Measurements from ENCODE around the gene ACAA1. TPM values are rescaled to one million over a fixed set of nuclear protein-coding genes. Genes with fewer than 3 reads are reported as not detected.
"Not testable (repeated sequence)": the region's sequence is repeated elsewhere in the genome, so short reads cannot be mapped to it uniquely, and the experiment has no call there.

Gene ACAA1
- total RNA-seq, 2 donors from 2014 or later = 40.1 to 43.7 TPM

DNA sequence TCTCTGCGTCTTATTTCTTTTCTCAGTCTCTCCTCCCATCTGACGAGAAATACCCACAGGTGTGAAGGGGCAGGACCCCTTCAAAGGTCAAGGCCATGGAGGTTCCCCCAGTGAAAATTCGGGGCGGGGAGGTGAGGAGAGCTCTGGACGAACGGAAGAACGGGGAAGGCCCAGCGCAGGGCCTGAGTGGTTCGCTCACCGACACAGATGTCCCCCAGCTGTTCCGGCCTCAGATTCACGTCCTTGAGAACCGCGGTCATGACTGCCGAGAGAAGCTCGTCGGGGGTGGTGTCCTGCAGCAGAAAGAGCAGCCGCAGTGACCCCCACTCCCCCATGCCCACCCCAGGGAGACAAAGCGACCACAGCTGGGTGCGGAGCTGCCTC, 542 bp downstream of the ACAA1 start:
- H3K4me1 ChIP-seq (ENCODE audit: control insufficient read depth, insufficient read depth, low read length) = peaks cover 9% of the 10 kb centered on the region

GRCh38 chr3:38135621-38136277, 1.2 kb downstream of the ACAA1 start:
- Mint-ChIP-seq H3K27ac (peak overlapping the region; percentile 87), H3K4me1 (peaks cover 30% of the 10 kb centered on the region)
- H3K9ac ChIP-seq (ENCODE audit: extremely low read depth, low read length, poor library complexity, severe bottlenecking) = peak overlapping the region; percentile 87

More for the DNA sequence above, 542 bp downstream of the ACAA1 start:
- Mint-ChIP-seq H3K27ac (peak overlapping the region; percentile 87), H3K27me3 (ENCODE audit: insufficient read depth) (no peaks in the 10 kb centered on the region), H3K4me1 (peaks cover 31% of the 10 kb centered on the region), H3K4me3 (peak overlapping the region; percentile 85), H3K36me3 (ENCODE audit: low read depth) (peaks cover 27% of the 10 kb centered on the region), H3K9me3 (no peaks in the 10 kb centered on the region)
- no peaks in the 10 kb centered on the region for H3K27me3 ChIP-seq (ENCODE audit: control insufficient read depth, insufficient read depth, low read length, poor library complexity, severe bottlenecking)
- no peak for DNase-seq
- peaks cover 38% of the 10 kb centered on the region for H3K36me3 ChIP-seq (ENCODE audit: control insufficient read depth, insufficient read depth, low read length)
- H3K9me3 ChIP-seq (ENCODE audit: control insufficient read depth, low read length) = no peaks in the 10 kb centered on the region
- peak overlapping the region; percentile 87 for H3K9ac ChIP-seq (ENCODE audit: extremely low read depth, low read length, poor library complexity, severe bottlenecking)
- H3K27ac ChIP-seq (ENCODE audit: low read depth, low read length) = peak overlapping the region; percentile 57
- TF ChIP-seq, protein P1, sequence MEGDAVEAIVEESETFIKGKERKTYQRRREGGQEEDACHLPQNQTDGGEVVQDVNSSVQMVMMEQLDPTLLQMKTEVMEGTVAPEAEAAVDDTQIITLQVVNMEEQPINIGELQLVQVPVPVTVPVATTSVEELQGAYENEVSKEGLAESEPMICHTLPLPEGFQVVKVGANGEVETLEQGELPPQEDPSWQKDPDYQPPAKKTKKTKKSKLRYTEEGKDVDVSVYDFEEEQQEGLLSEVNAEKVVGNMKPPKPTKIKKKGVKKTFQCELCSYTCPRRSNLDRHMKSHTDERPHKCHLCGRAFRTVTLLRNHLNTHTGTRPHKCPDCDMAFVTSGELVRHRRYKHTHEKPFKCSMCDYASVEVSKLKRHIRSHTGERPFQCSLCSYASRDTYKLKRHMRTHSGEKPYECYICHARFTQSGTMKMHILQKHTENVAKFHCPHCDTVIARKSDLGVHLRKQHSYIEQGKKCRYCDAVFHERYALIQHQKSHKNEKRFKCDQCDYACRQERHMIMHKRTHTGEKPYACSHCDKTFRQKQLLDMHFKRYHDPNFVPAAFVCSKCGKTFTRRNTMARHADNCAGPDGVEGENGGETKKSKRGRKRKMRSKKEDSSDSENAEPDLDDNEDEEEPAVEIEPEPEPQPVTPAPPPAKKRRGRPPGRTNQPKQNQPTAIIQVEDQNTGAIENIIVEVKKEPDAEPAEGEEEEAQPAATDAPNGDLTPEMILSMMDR (conservative IDR thresholded peaks at IDR 0.05) = no peak
- 0% methylated on average over 16 to 20 of the region's 20 CpGs for WGBS, 2 experiments (ENCODE audit: insufficient coverage in 1 of 2, insufficient read length in 1 of 2)
- peak overlapping the region; percentile 95 for H3K4me3 ChIP-seq (ENCODE audit: low read length)

GRCh38 chr3:38134517-38135143, 2.3 kb downstream of the ACAA1 start:
- H3K9me3 Mint-ChIP-seq; H3K4me1 ChIP-seq (ENCODE audit: control insufficient read depth, insufficient read depth, low read length); H3K9ac ChIP-seq (ENCODE audit: extremely low read depth, low read length, poor library complexity, severe bottlenecking); H3K27ac Mint-ChIP-seq; H3K27me3 Mint-ChIP-seq (ENCODE audit: insufficient read depth); H3K9me3 ChIP-seq (ENCODE audit: control insufficient read depth, low read length); H3K4me3 ChIP-seq (ENCODE audit: low read length); H3K27ac ChIP-seq (ENCODE audit: low read depth, low read length); H3K27me3 ChIP-seq (ENCODE audit: control insufficient read depth, insufficient read depth, low read length, poor library complexity, severe bottlenecking): not testable (repeated sequence)
- H3K36me3 Mint-ChIP-seq (ENCODE audit: low read depth) = peaks cover 34% of the 10 kb centered on the region
- peak overlapping the region; percentile 85 for H3K4me3 Mint-ChIP-seq
- peaks cover 47% of the 10 kb centered on the region for H3K36me3 ChIP-seq (ENCODE audit: control insufficient read depth, insufficient read depth, low read length)
- 92 to 94% methylated on average over 10 of the region's 10 CpGs for WGBS, 2 experiments (ENCODE audit: insufficient coverage in 1 of 2, insufficient read length in 1 of 2)
- H3K4me1 Mint-ChIP-seq = peaks cover 23% of the 10 kb centered on the region
- peak; percentile 30 for DNase-seq

More at GRCh38 chr3:38135621-38136277, 1.2 kb downstream of the ACAA1 start:
- H3K9me3 ChIP-seq (ENCODE audit: control insufficient read depth, low read length); H3K4me1 ChIP-seq (ENCODE audit: control insufficient read depth, insufficient read depth, low read length); H3K9me3 Mint-ChIP-seq; H3K27me3 Mint-ChIP-seq (ENCODE audit: insufficient read depth); H3K27ac ChIP-seq (ENCODE audit: low read depth, low read length); H3K27me3 ChIP-seq (ENCODE audit: control insufficient read depth, insufficient read depth, low read length, poor library complexity, severe bottlenecking): not testable (repeated sequence)
- Histone ChIP-seq H3K36me3 (ENCODE audit: control insufficient read depth, insufficient read depth, low read length) (peaks cover 38% of the 10 kb centered on the region), H3K4me3 (ENCODE audit: low read length) (peak overlapping the region; percentile 95)
- WGBS, 2 experiments (ENCODE audit: insufficient coverage in 1 of 2, insufficient read length in 1 of 2) = 78 to 81% methylated on average over 6 to 10 of the region's 10 CpGs
- DNase-seq = peak; percentile 42
- peaks cover 26% of the 10 kb centered on the region for H3K36me3 Mint-ChIP-seq (ENCODE audit: low read depth)
- peak overlapping the region; percentile 85 for H3K4me3 Mint-ChIP-seq

GRCh38 chr3:38133557-38134405, 3.1 kb downstream of the ACAA1 start:
- Mint-ChIP-seq H3K9me3 (no peaks in the 10 kb centered on the region), H3K4me3 (no peak overlapping the region), H3K4me1 (peaks cover 17% of the 10 kb centered on the region), H3K27me3 (ENCODE audit: insufficient read depth) (no peaks in the 10 kb centered on the region), H3K36me3 (ENCODE audit: low read depth) (peaks cover 42% of the 10 kb centered on the region), H3K27ac (no peak overlapping the region)
- Histone ChIP-seq H3K4me3 (ENCODE audit: low read length) (no peak overlapping the region), H3K4me1 (ENCODE audit: control insufficient read depth, insufficient read depth, low read length) (no peaks in the 10 kb centered on the region), H3K36me3 (ENCODE audit: control insufficient read depth, insufficient read depth, low read length) (peaks cover 56% of the 10 kb centered on the region), H3K27me3 (ENCODE audit: control insufficient read depth, insufficient read depth, low read length, poor library complexity, severe bottlenecking) (no peaks in the 10 kb centered on the region), H3K27ac (ENCODE audit: low read depth, low read length) (no peak overlapping the region), H3K9me3 (ENCODE audit: control insufficient read depth, low read length) (no peaks in the 10 kb centered on the region), H3K9ac (ENCODE audit: extremely low read depth, low read length, poor library complexity, severe bottlenecking) (no peak overlapping the region)
- DNase-seq = peak; percentile 36
- TF ChIP-seq, protein P1 (conservative IDR thresholded peaks at IDR 0.05) = no peak
- 93 to 95% methylated on average over 9 to 10 of the region's 10 CpGs for WGBS, 2 experiments (ENCODE audit: insufficient coverage in 1 of 2, insufficient read length in 1 of 2)
